GM12892 (cell line): ENCODE data around the gene ITGB5.

Experiments used
- POLR2A ChIP-seq: IDR thresholded peaks from 2 replicates; pipeline ENCODE4 v1.6.1; 2011; ENCODE audit warnings: low read depth, low read length, control low read depth
- POLR2AphosphoS5 ChIP-seq: IDR thresholded peaks from 2 replicates; pipeline ENCODE4 v1.6.1; 2011; ENCODE audit warnings: low read depth, low read length, control low read depth
- TAF1 ChIP-seq: IDR thresholded peaks from 2 replicates; pipeline ENCODE4 v1.6.1; 2011; ENCODE audit warnings: low read depth, mild to moderate bottlenecking, control low read depth, low read length, borderline replicate concordance

GRCh38 chr3:124847863-124848262 lies 39.3 kb downstream of the ITGB5 start:
- TF ChIP-seq POLR2A = no peak
- no peak for TF ChIP-seq POLR2AphosphoS5
- no peak for TF ChIP-seq TAF1
